GM21515 (cell line): ENCODE results near the gene NGFR.

Experiments used
- ATAC-seq: cut with Tn5 transposase; IDR thresholded peaks from one replicate; pipeline ENCODE4 v1.9.1; 2021; ENCODE audit not compliant: unreplicated experiment

NGFR gene

GRCh38 chr17:49469831-49470810 lies 25.0 kb upstream of the NGFR start:
- ATAC-seq = no peak

DNA sequence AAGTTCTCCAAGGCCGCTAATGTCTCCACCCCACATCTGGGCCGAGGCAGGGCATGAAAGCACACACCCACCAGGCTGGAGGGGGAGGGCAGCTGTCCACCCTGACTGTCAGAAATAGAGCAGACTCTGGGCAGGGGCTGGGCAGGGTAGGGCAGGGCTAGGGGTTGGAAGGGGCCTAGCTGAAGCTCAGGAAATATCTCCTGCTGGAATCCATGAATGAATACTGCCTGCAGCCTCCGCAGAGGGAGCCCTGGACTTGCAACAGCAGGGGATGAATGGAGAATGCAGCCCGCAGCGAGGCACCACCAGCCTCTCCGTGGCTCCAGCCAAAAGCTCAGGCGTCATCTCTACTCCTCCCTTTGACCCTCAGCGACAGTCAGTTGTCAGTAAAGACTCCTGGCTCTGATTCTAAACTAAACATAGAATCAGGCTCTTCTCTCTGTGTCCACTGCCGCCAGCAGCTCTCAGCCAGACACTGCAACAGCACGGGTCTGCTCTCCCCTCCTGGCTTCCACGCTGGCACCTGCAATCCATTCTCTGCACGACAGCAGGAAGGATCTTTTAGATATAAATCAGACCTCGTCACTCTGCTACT lies 23.9 kb upstream of the NGFR start:
- ATAC-seq = no peak

DNA sequence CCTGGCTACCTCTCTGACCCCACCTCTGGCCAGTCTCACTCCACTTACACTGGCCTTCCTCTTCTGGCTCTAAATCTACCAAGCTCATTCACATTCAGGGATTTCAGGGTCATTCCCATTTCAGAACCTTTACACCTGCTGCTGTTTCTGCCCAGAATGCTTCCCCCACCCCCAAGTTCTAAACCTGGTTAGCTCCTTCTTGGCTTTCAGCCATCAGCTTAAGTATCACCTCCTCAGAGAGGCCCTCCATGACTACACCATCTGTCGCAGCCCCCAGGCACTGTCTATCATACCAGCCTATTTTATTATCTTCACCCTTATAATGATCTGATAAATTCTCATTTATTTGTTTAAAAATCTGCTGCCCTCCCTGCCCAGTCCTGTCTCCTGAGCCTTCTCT lies 23.3 kb upstream of the NGFR start:
- no peak for ATAC-seq

DNA sequence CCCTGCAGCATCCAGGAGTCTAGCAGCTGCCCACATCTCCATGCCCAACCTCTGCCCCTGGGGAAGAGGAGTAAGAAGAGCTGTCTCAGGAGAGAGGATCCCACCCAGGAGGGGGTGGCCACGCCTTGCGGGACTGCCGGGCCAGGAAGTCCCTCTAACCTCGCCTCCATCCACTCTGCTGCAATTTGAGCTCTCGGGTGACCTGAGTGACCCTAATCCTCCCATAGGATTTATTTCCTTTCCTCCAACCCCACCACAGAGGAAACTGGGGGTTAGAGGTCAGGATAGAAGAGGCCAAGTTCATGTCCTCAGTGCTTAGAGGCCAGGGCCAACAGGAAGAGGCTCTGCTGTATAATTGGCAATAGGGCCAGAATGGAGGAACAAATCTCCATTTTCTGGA lies 22.6 kb upstream of the NGFR start:
- no peak for ATAC-seq

DNA sequence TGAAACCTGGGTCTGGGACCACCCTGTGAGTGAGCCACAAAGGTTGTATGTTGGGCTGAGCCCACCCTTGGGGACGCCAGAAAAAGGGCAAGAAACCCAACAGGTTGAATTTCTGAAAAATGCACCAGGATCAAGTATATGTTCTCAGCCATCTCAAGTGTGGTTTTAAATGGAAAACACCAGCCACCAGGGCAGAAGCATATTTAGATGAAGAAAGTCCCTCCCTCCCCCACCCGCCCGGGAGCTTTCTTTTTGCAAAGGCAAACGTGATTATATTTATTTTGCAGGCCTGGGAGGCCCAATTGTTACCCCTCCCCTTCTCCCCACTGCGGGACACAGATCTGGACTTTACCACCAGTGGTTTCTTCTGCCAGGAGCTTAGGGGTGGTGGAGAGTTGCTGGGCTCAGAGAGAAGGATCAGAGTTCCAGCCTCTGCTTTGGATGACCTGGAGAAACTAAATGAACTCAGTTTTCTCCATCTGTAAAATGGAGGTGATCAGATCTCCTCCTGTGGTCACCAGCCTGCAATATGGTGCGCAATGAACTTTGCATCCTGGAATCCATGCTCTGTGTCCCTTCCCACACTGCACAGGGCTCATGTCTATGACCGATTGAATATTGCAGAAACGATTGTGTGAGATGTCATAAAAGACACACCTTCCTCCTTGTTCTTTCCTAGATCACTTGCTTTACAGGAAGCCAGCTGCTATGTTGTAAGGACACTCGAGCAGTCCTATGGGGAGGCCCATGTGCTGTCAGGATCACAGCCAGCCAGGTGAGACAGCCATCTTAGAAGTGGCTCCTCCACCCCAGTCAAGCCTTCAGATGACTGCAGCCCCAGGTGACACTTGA lies 21.0 kb upstream of the NGFR start:
- ATAC-seq = no peak

- ATAC-seq = no peak
These were observed 17.4 kb upstream of the NGFR start for GRCh38 chr17:49477709-49478108.

GRCh38 chr17:49480836-49481615 lies 14.1 kb upstream of the NGFR start:
- ATAC-seq = no peak

DNA sequence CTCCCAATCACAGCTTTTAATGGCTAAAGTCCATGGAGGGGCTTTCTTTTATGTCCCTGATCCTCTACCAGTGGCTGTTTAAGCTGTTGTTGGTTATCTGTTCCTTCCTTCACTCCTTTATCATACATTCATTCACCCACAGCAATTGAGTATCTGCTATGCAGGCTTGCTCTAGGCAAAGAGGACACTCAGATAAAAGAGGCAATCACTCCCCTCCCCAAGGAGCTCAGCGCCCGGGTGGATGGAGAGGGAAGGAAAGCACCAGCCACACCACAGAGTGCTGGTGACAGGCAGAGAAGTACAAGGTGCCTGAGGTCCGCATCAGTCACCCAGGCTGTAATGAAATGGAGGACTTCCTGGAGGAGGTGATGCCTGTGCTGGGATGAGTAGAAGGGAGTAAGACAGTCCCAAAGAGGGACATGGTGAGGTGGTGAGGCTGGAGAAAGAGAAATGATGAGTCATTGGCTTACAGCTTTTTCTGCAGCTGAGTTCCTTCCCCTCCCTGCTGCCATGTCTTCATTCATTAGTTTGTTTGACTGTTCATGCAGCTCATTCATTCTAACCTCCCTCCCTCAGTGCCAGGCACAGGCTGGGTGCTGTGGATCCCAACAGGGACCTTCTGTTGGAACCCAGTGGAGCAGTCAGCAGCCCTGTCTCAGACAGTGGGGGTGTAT lies 12.8 kb upstream of the NGFR start:
- ATAC-seq = no peak

GRCh38 chr17:49483599-49484509 lies 11.2 kb upstream of the NGFR start:
- ATAC-seq = no peak

GRCh38 chr17:49484588-49484987 lies 10.5 kb upstream of the NGFR start:
- no peak for ATAC-seq

- no peak for ATAC-seq
These were observed 9.0 kb upstream of the NGFR start for GRCh38 chr17:49486012-49486641.

- no peak for ATAC-seq
These were observed 7.9 kb upstream of the NGFR start for GRCh38 chr17:49487183-49487582.

GRCh38 chr17:49488612-49489011 lies 6.5 kb upstream of the NGFR start:
- no peak for ATAC-seq

DNA sequence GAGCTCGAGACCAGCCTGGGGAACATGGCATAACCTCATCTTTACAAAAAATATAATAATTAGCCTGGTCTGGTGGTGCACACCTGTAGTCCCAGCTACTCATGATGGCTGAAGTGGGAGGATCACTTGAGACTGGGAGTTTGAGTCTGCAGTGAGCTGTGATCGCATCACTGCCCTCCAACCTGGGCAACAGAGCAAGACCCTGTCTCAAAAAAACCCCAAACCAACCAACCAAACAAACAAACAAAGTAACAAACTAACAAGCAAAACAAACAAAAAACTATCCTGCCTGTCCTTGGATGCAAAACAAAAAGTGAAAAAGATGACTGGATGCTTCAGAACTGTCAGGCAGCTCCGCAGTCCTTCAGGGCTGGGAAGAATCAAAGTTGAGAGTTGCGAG lies 5.7 kb upstream of the NGFR start:
- ATAC-seq = no peak

GRCh38 chr17:49490276-49490675 lies 4.8 kb upstream of the NGFR start:
- no peak for ATAC-seq

GRCh38 chr17:49491192-49491769 lies 3.8 kb upstream of the NGFR start:
- ATAC-seq = no peak

GRCh38 chr17:49494399-49494985 lies 601 bp upstream of the NGFR start:
- ATAC-seq = no peak

- no peak for ATAC-seq
These were observed 719 bp downstream of the NGFR start for GRCh38 chr17:49495842-49496182.
